PC-3 (cell line): ENCODE measurements around the gene SERPINA5. TPM values are rescaled to one million over a fixed set of nuclear protein-coding genes. Genes with fewer than 3 reads are reported as not detected.

Source experiments
- ATAC-seq: fragments of 200-7000 bp; cut with Tn5 transposase; 2 replicates; pipeline ENCODE4 v1.9.1; 2020; ENCODE audit warnings: mild to moderate bottlenecking, moderate library complexity
- BruUV-seq: library from RNA; stranded (reverse); fragments of 400-500 nt; replicated peaks from 2 replicates; lab custom pipeline; 2021; lab: Mats Ljungman, UMichigan
- CTCF ChIA-PET: fragments of 300-600 bp; sonication (Branson Sonifier 250); formaldehyde crosslinking; loops from one replicate; lab custom pipeline; 2022; ENCODE audit warnings: antibody characterized with exemption; lab: Charles Lee
- POLR2A ChIA-PET: fragments of 300-600 bp; sonication (Branson Sonifier 250); formaldehyde crosslinking; loops from one replicate; lab custom pipeline; 2022; ENCODE audit warnings: antibody characterized with exemption; ENCODE audit not compliant: unreplicated experiment; lab: Charles Lee
- DNase-seq: peaks from one replicate; pipeline ENCODE4 v3.0.0-alpha.2; 2015
- H2AFZ ChIP-seq: fragments of 300-600 bp; sonication (generic); 2 replicates; pipeline ENCODE4 v1.6.0; 2016; ENCODE audit warnings: antibody characterized with exemption, low read length
- H3F3A ChIP-seq: fragments of 300-600 bp; sonication (generic); one replicate; pipeline ENCODE4 v1.6.0; 2017; ENCODE audit warnings: antibody characterized with exemption, low read length, control low read depth, mild to moderate bottlenecking; ENCODE audit not compliant: unreplicated experiment
- H3K27ac ChIP-seq: fragments of 300-600 bp; sonication (generic); 2 replicates; pipeline ENCODE4 v1.5.1; 2016; ENCODE audit warnings: mild to moderate bottlenecking, low read length
- H3K27me3 ChIP-seq: fragments of 300-600 bp; sonication (generic); 2 replicates; pipeline ENCODE4 v1.6.1; 2016; ENCODE audit warnings: low read length, mixed read lengths
- H3K36me3 ChIP-seq: fragments of 300-600 bp; sonication (generic); 2 replicates; pipeline ENCODE4 v1.6.1; 2016; ENCODE audit warnings: low read depth, mixed run types, low read length, mixed read lengths
- H3K4me1 ChIP-seq: fragments of 300-600 bp; sonication (generic); 2 replicates; pipeline ENCODE4 v1.5.1; 2016; ENCODE audit warnings: low read length; ENCODE audit not compliant: insufficient read depth
- H3K4me2 ChIP-seq: fragments of 300-600 bp; sonication (generic); 2 replicates; pipeline ENCODE4 v1.6.0; 2016; ENCODE audit warnings: low read length
- H3K4me3 ChIP-seq: fragments of 300-600 bp; sonication (generic); 2 replicates; pipeline ENCODE4 v1.5.1; 2016; ENCODE audit warnings: mild to moderate bottlenecking, low read length, mixed read lengths
- H3K79me2 ChIP-seq: fragments of 300-600 bp; sonication (generic); 2 replicates; pipeline ENCODE4 v1.6.1; 2017; ENCODE audit warnings: low read length, mixed read lengths
- H3K9ac ChIP-seq: fragments of 300-600 bp; sonication (generic); 2 replicates; pipeline ENCODE4 v1.6.0; 2016; ENCODE audit warnings: mild to moderate bottlenecking, low read length
- H3K9me2 ChIP-seq: fragments of 300-600 bp; sonication (generic); replicated peaks from 2 replicates; pipeline ENCODE4 v1.6.1; 2016; ENCODE audit warnings: mixed run types, low read length, mixed read lengths
- H3K9me3 ChIP-seq: fragments of 300-600 bp; sonication (generic); 2 replicates; pipeline ENCODE4 v1.6.1; 2016; ENCODE audit warnings: low read length, mixed read lengths
- H4K20me1 ChIP-seq: fragments of 300-600 bp; sonication (generic); 2 replicates; pipeline ENCODE4 v1.6.1; 2016; ENCODE audit warnings: low read length, mixed read lengths
- CTCF ChIP-seq: fragments of 300-600 bp; sonication (generic); conservative IDR thresholded peaks from 2 replicates; pipeline ENCODE4 v1.5.1; 2017; ENCODE audit warnings: antibody characterized with exemption, low read depth, mild to moderate bottlenecking, low read length
- EZH2 ChIP-seq: fragments of 300-600 bp; sonication (generic); IDR thresholded peaks from one replicate; pipeline ENCODE4 v1.6.1; 2017; ENCODE audit warnings: antibody characterized with exemption, mild to moderate bottlenecking, low read length; ENCODE audit not compliant: unreplicated experiment
- EZH2phosphoT487 ChIP-seq: fragments of 300-600 bp; sonication (generic); IDR thresholded peaks from 2 replicates; pipeline ENCODE4 v1.6.1; 2018; ENCODE audit warnings: mild to moderate bottlenecking, antibody characterized with exemption, low read length, borderline replicate concordance
- intact Hi-C: fragments of 100-400 bp; cut with micrococcal nuclease; formaldehyde crosslinking; loops from 2 replicates; pipeline ENCODE4 v1.9.0; 2023
- total RNA-seq: library from RNA; depleted of rRNA; stranded (reverse); fragments of >200 nt; gene quantifications from 2 replicates; pipeline ENCODE4 v1.2.3, GENCODE V29; 2014; rRNA removed

Gene SERPINA5
- total RNA-seq, 1 experiment from 2014 or later, result not detected

- Histone ChIP-seq H3K79me2 (no peaks in the 10 kb centered on the region), H3K4me2 (no peak overlapping the region), H3K9me3 (no peaks in the 10 kb centered on the region), H3K4me3 (no peak overlapping the region), H3K36me3 (no peaks in the 10 kb centered on the region), H3K9ac (no peak overlapping the region), H3K27me3 (no peaks in the 10 kb centered on the region), H4K20me1 (no peaks in the 10 kb centered on the region), H3F3A (no peaks in the 10 kb centered on the region), H2AFZ (no peak overlapping the region), H3K9me2 (no peaks in the 10 kb centered on the region), H3K4me1 (no peaks in the 10 kb centered on the region), H3K27ac (no peak overlapping the region)
- no TSS peak for BruUV-seq
- intact Hi-C loops, result no loop called here
- DNase-seq (no peak), ATAC-seq (no peak)
- ChIA-PET POLR2A (no interaction called here), CTCF (no interaction called here)
- TF ChIP-seq EZH2 (no peak), EZH2phosphoT487 (no peak), CTCF (no peak)
These were observed 59.8 kb downstream of the SERPINA5 start for GRCh38 chr14:94640721-94641631.

GRCh38 chr14:94641632-94641955 is 60.4 kb downstream of the SERPINA5 start:
- H4K20me1 ChIP-seq, result no peaks in the 10 kb centered on the region
- no peaks in the 10 kb centered on the region for H3K9me2 ChIP-seq
- POLR2A ChIA-PET, result no interaction called here
- no TSS peak for BruUV-seq
- no peak overlapping the region for H3K9ac ChIP-seq
- DNase-seq, result no peak
- H3K27me3 ChIP-seq, result no peaks in the 10 kb centered on the region
- H3K79me2 ChIP-seq, result no peaks in the 10 kb centered on the region
- no peak overlapping the region for H3K4me2 ChIP-seq
- CTCF ChIA-PET, result no interaction called here
- H3K4me1 ChIP-seq, result no peaks in the 10 kb centered on the region
- no peaks in the 10 kb centered on the region for H3K9me3 ChIP-seq
- intact Hi-C loops, result no loop called here
- H3K27ac ChIP-seq, result no peak overlapping the region
- TF ChIP-seq EZH2phosphoT487 (no peak), EZH2 (no peak)
- H2AFZ ChIP-seq, result no peak overlapping the region
- no peaks in the 10 kb centered on the region for H3F3A ChIP-seq
- no peak for ATAC-seq
- H3K36me3 ChIP-seq, result no peaks in the 10 kb centered on the region
- H3K4me3 ChIP-seq, result no peak overlapping the region

Other genes with a start within 250 kb of the SERPINA5 start
- not detected in 2 replicates for gene SERPINA2, start 214.7 kb upstream of the SERPINA5 start, total RNA-seq
- 5.4 and 10.5 TPM in 2 replicates for gene SERPINA1, start 192.8 kb upstream of the SERPINA5 start, total RNA-seq
- gene SERPINA11, start 128.6 kb upstream of the SERPINA5 start, total RNA-seq, result not detected in 2 replicates
- not detected in 2 replicates for gene SERPINA9, start 105.2 kb upstream of the SERPINA5 start, total RNA-seq
- gene SERPINA12, start 72.0 kb upstream of the SERPINA5 start, total RNA-seq, result not detected in 2 replicates
- gene SERPINA4, start 20.0 kb upstream of the SERPINA5 start, total RNA-seq, result not detected in 2 replicates
- not detected in 2 replicates for gene SERPINA3, start 31.0 kb downstream of the SERPINA5 start, total RNA-seq
- not detected in 2 replicates for gene GSC, start 188.7 kb downstream of the SERPINA5 start, total RNA-seq